ENCODE results near the gene CCDC88C.

The CCDC88C gene

GRCh38 chr14:91383439-91383838 lies 34.2 kb downstream of the CCDC88C start:
- H3K4me3 Mint-ChIP-seq: no peak overlapping the region
- H3K27ac Mint-ChIP-seq: no peak overlapping the region
- H3K4me1 Mint-ChIP-seq (ENCODE audit: low read depth): peaks cover 64% of the 10 kb centered on the region
- peaks cover 26% of the 10 kb centered on the region for H3K36me3 Mint-ChIP-seq (ENCODE audit: low read depth)
- H3K9me3 Mint-ChIP-seq: no peaks in the 10 kb centered on the region
- H3K27me3 Mint-ChIP-seq (ENCODE audit: low read depth): no peaks in the 10 kb centered on the region

DNA sequence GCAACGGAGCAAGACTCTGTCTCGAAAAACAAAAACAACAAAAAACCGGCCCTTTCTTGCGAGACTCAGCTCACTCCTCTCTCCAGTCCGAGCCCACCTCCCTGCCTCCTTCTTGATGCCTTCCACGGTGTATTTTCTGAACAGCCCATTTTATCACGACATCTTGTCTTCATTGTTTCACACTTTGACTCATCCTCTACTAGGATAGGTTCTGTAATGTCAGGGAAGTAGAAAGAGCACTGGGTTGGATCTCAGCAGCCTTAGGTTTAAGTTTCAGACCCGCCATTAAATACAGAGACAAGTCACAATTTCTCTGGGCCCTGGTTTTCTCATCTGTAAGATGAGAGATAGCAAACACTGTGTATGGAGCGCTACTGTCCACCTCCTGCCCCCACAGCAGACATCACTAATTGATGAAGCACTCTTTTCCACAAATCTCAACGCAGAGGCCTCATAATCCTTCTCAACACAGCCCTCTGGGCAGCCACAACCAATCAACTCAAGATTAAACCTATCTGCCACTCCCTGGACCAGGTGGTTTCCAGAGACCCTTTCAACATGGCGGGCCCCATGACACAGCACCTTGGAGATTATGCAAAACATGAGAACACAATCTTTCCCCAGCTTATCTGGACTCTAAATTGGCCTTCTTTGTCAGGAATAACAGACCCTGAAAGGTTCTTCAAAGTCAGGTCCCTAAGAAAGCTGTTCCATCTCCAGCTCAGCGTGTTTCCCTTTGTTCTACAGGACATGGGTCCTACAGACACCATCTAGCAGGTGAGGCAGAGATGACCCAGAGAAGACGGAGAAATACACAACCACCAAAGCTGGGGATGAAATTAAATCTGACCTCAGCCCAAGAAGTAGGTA lies 35.6 kb downstream of the CCDC88C start:
- Mint-ChIP-seq H3K27me3 (ENCODE audit: low read depth) (no peaks in the 10 kb centered on the region), H3K4me3 (no peak overlapping the region), H3K27ac (peak overlapping the region; percentile 45), H3K9me3 (no peaks in the 10 kb centered on the region), H3K36me3 (ENCODE audit: low read depth) (peaks cover 33% of the 10 kb centered on the region), H3K4me1 (ENCODE audit: low read depth) (peaks cover 70% of the 10 kb centered on the region)

- Mint-ChIP-seq H3K27ac (peak overlapping the region; percentile 16), H3K4me1 (ENCODE audit: low read depth) (peaks cover 79% of the 10 kb centered on the region), H3K9me3 (no peaks in the 10 kb centered on the region), H3K27me3 (ENCODE audit: low read depth) (no peaks in the 10 kb centered on the region), H3K36me3 (ENCODE audit: low read depth) (peaks cover 37% of the 10 kb centered on the region), H3K4me3 (no peak overlapping the region)
Observed at GRCh38 chr14:91380610-91381371, 36.8 kb downstream of the CCDC88C start.

DNA sequence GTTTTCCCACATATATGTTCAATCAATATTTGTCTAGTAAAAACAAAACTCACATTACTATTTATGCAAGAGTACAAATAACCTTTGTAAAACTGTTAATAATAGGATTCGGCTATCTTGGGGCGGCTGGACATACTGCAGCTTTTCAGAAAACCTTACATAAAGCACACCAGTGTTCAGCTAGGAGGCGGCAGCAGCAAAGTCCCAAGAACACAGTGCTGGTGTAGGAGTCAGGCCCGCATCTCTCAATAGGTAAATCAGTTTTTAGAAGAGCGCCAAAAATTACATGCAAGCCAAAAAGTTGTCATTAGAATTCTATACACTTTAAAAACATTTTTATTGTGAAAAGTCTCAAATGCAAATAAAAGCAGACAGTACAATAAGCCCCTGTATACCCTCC lies 37.5 kb downstream of the CCDC88C start:
- no peaks in the 10 kb centered on the region for H3K27me3 Mint-ChIP-seq (ENCODE audit: low read depth)
- H3K9me3 Mint-ChIP-seq: no peaks in the 10 kb centered on the region
- H3K36me3 Mint-ChIP-seq (ENCODE audit: low read depth): peaks cover 37% of the 10 kb centered on the region
- H3K27ac Mint-ChIP-seq: no peak overlapping the region
- H3K4me1 Mint-ChIP-seq (ENCODE audit: low read depth): peaks cover 85% of the 10 kb centered on the region
- H3K4me3 Mint-ChIP-seq: no peak overlapping the region

DNA sequence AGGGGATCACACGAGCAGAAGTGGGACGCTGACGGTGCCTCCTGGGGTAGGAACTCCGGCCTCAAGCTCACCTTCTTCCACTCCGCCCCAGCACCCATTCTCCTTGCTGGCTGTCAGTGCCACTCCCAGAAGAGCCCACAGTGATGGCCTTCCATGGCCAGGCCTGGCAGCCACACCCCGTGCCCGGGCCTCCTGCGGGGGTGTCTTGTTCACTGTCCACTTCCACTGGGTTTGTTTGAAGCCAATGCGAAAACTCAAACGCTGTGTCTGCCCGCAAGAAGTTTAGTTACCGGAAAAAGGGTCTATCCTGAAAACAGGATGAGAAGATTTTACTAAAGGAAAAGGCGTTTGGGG lies 38.1 kb downstream of the CCDC88C start:
- no peaks in the 10 kb centered on the region for H3K27me3 Mint-ChIP-seq (ENCODE audit: low read depth)
- H3K4me3 Mint-ChIP-seq: no peak overlapping the region
- H3K4me1 Mint-ChIP-seq (ENCODE audit: low read depth): peaks cover 85% of the 10 kb centered on the region
- H3K9me3 Mint-ChIP-seq: no peaks in the 10 kb centered on the region
- no peak overlapping the region for H3K27ac Mint-ChIP-seq
- peaks cover 34% of the 10 kb centered on the region for H3K36me3 Mint-ChIP-seq (ENCODE audit: low read depth)

GRCh38 chr14:91378930-91379578 lies 38.6 kb downstream of the CCDC88C start:
- no peaks in the 10 kb centered on the region for H3K9me3 Mint-ChIP-seq
- no peak overlapping the region for H3K4me3 Mint-ChIP-seq
- H3K4me1 Mint-ChIP-seq (ENCODE audit: low read depth): peaks cover 86% of the 10 kb centered on the region
- H3K27ac Mint-ChIP-seq: peak overlapping the region; percentile 27
- H3K36me3 Mint-ChIP-seq (ENCODE audit: low read depth): peaks cover 34% of the 10 kb centered on the region
- H3K27me3 Mint-ChIP-seq (ENCODE audit: low read depth): no peaks in the 10 kb centered on the region

DNA sequence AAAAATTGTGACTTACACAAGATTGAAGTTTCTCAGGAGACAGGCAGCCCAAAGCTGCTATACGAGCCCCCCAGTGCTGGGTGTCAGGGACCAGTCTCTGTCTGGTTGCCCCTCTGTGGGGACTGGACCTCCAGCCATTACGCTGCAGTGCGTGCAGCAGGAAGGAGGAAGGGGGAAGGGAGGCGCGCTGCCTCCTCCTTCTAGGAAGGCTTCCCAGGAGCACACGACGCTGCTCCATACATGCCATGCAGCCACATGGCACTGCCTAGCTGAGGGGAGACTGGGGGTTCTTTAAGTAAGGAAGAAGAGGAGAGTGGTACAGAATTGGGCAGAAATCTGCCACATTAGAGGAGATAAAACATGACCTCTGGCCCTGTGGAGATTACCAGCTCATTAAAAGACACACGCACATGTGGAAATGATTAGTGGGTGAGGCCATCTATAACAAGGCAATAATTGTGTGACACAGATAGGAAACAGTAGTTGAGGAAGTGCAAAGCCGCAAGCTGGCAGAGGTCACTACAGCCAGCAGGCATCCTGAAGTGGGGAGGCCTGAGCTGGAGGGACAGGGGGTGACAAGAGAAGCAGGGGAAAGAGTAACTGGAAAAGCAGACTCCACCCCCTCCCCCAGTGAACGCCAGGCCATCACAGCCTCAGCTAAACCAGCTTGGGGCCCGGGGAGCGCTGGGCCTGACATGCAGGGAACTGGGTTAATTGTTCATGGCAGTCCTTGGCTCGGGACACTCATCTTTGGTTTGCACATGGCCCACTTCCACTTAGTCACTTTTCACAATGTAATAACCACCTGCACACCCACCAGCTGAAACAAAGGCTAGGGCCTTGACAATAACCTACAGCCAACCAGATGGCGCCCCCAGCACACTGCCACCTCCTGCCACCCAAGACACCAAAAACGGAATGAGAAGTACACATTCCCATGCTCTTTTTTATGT lies 39.6 kb downstream of the CCDC88C start:
- H3K9me3 Mint-ChIP-seq: no peaks in the 10 kb centered on the region
- no peaks in the 10 kb centered on the region for H3K27me3 Mint-ChIP-seq (ENCODE audit: low read depth)
- peaks cover 31% of the 10 kb centered on the region for H3K36me3 Mint-ChIP-seq (ENCODE audit: low read depth)
- H3K27ac Mint-ChIP-seq: peak overlapping the region; percentile 60
- peaks cover 88% of the 10 kb centered on the region for H3K4me1 Mint-ChIP-seq (ENCODE audit: low read depth)
- H3K4me3 Mint-ChIP-seq: peak overlapping the region; percentile 22

GRCh38 chr14:91376547-91377477 lies 40.8 kb downstream of the CCDC88C start:
- Mint-ChIP-seq H3K4me3 (peak overlapping the region; percentile 32), H3K27ac (peak overlapping the region; percentile 47), H3K9me3 (no peaks in the 10 kb centered on the region), H3K27me3 (ENCODE audit: low read depth) (no peaks in the 10 kb centered on the region), H3K36me3 (ENCODE audit: low read depth) (peaks cover 21% of the 10 kb centered on the region), H3K4me1 (ENCODE audit: low read depth) (peaks cover 86% of the 10 kb centered on the region)

- Mint-ChIP-seq H3K27me3 (ENCODE audit: low read depth) (no peaks in the 10 kb centered on the region), H3K9me3 (no peaks in the 10 kb centered on the region), H3K27ac (peak overlapping the region; percentile 92)
Observed at GRCh38 chr14:91375720-91376452, 41.7 kb downstream of the CCDC88C start.

GRCh38 chr14:91374879-91375702 lies 42.5 kb downstream of the CCDC88C start:
- peaks cover 89% of the 10 kb centered on the region for H3K4me1 Mint-ChIP-seq (ENCODE audit: low read depth)
- no peaks in the 10 kb centered on the region for H3K9me3 Mint-ChIP-seq
- H3K4me3 Mint-ChIP-seq: peak overlapping the region; percentile 63
- no peaks in the 10 kb centered on the region for H3K27me3 Mint-ChIP-seq (ENCODE audit: low read depth)
- peak overlapping the region; percentile 92 for H3K27ac Mint-ChIP-seq
- peaks cover 20% of the 10 kb centered on the region for H3K36me3 Mint-ChIP-seq (ENCODE audit: low read depth)

More at GRCh38 chr14:91375720-91376452, 41.7 kb downstream of the CCDC88C start:
- H3K36me3 Mint-ChIP-seq (ENCODE audit: low read depth): peaks cover 20% of the 10 kb centered on the region
- H3K4me3 Mint-ChIP-seq: peak overlapping the region; percentile 63
- H3K4me1 Mint-ChIP-seq (ENCODE audit: low read depth): peaks cover 87% of the 10 kb centered on the region

GRCh38 chr14:91374287-91374878 lies 43.2 kb downstream of the CCDC88C start:
- no peaks in the 10 kb centered on the region for H3K9me3 Mint-ChIP-seq
- peaks cover 90% of the 10 kb centered on the region for H3K4me1 Mint-ChIP-seq (ENCODE audit: low read depth)

More at GRCh38 chr14:91374287-91374878, 43.2 kb downstream of the CCDC88C start:
- Mint-ChIP-seq H3K4me3 (peak overlapping the region; percentile 75), H3K27me3 (ENCODE audit: low read depth) (no peaks in the 10 kb centered on the region), H3K27ac (peak overlapping the region; percentile 92), H3K36me3 (ENCODE audit: low read depth) (peaks cover 21% of the 10 kb centered on the region)
